Colonic mucosa (tissue), 4 donors: ENCODE results near the gene XPO6. TPM values are rescaled to one million over a fixed set of nuclear protein-coding genes. Genes with fewer than 3 reads are reported as not detected.

Experiments used
- DNase-seq: peaks from one replicate; pipeline ENCODE4 v3.0.0-alpha.2; 2020
- H3K27ac ChIP-seq: fragments of 200-600 bp; one replicate; pipeline ENCODE4 v1.8.0; 2021
- H3K27me3 ChIP-seq: fragments of 200-600 bp; one replicate; pipeline ENCODE4 v1.8.0; 2021
- H3K36me3 ChIP-seq: fragments of 200-600 bp; one replicate; pipeline ENCODE4 v1.8.0; 2021
- H3K4me1 ChIP-seq: fragments of 200-600 bp; one replicate; pipeline ENCODE4 v1.8.0; 2021; ENCODE audit warnings: mild to moderate bottlenecking
- H3K4me3 ChIP-seq: fragments of 200-600 bp; one replicate; pipeline ENCODE4 v1.8.0; 2021
- H3K9ac ChIP-seq, 2 donors: one replicate each; pipeline ENCODE4 v1.7.0; 2013; ENCODE audit warnings: control low read depth in 2 of 2, low read depth in 2 of 2, low read length in 2 of 2
- H3K9me3 ChIP-seq: fragments of 200-600 bp; one replicate; pipeline ENCODE4 v1.8.0; 2021
- CTCF ChIP-seq: fragments of 200-600 bp; IDR thresholded peaks from one replicate; pipeline ENCODE4 v1.8.0; 2022; ENCODE audit warnings: antibody characterized with exemption, mild to moderate bottlenecking
- intact Hi-C: fragments of 100-400 bp; cut with DNase I; formaldehyde crosslinking; loops from one replicate; pipeline ENCODE4 v1.14.1; 2022
- total RNA-seq, 2 donors: library from RNA; stranded (reverse); fragmentation: NEBNext Ultra II Directional in 1 of 2; extraction: Animal tissue kit (Norgen Biotek cat#: 25700) in 1 of 2; gene quantifications; one replicate each; pipeline ENCODE4 v1.2.1, GENCODE V29; 2021
- donor health status: healthy.
- donor health status: DM: no; HTN: no; CAD: no.
- donor health status: DM: no; HTN: no; CAD: no.

The XPO6 gene
- total RNA-seq, 2 donors from 2014 or later, result 77.0 to 144 TPM

GRCh38 chr16:28096983-28097899 is 114.5 kb downstream of the XPO6 start:
- no peaks in the 10 kb centered on the region for H3K4me1 ChIP-seq
- H3K36me3 ChIP-seq, result peaks cover 22% of the 10 kb centered on the region
- H3K27me3 ChIP-seq, result no peaks in the 10 kb centered on the region
- DNase-seq, result no peak
- no peak overlapping the region for H3K4me3 ChIP-seq
- intact Hi-C loops, result no loop called here
- TF ChIP-seq CTCF, result no peak
- no peak overlapping the region for H3K27ac ChIP-seq
- H3K9me3 ChIP-seq, result no peaks in the 10 kb centered on the region
- no peak overlapping the region for H3K9ac ChIP-seq

- Histone ChIP-seq H3K4me1 (no peaks in the 10 kb centered on the region), H3K9ac (no peak overlapping the region), H3K4me3 (no peak overlapping the region), H3K27me3 (no peaks in the 10 kb centered on the region), H3K9me3 (no peaks in the 10 kb centered on the region), H3K27ac (no peak overlapping the region), H3K36me3 (peaks cover 7% of the 10 kb centered on the region)
- intact Hi-C loops, result no loop called here
- TF ChIP-seq CTCF, result no peak
- no peak for DNase-seq
These were observed 118.4 kb downstream of the XPO6 start for GRCh38 chr16:28093385-28093725.

GRCh38 chr16:28092721-28093384 is 118.9 kb downstream of the XPO6 start:
- intact Hi-C loops, result no loop called here
- Histone ChIP-seq H3K4me1 (no peaks in the 10 kb centered on the region), H3K27ac (no peak overlapping the region), H3K36me3 (peaks cover 2% of the 10 kb centered on the region), H3K9me3 (no peaks in the 10 kb centered on the region), H3K9ac (no peak overlapping the region), H3K4me3 (no peak overlapping the region), H3K27me3 (no peaks in the 10 kb centered on the region)
- no peak for DNase-seq
- TF ChIP-seq CTCF, result no peak

- Histone ChIP-seq H3K27ac (no peak overlapping the region), H3K9ac (no peak overlapping the region), H3K4me1 (no peaks in the 10 kb centered on the region), H3K27me3 (no peaks in the 10 kb centered on the region), H3K9me3 (no peaks in the 10 kb centered on the region), H3K4me3 (no peak overlapping the region), H3K36me3 (no peaks in the 10 kb centered on the region)
- intact Hi-C loops, result no loop called here
- no peak for DNase-seq
- no peak for TF ChIP-seq CTCF
These were observed 120.1 kb downstream of the XPO6 start for GRCh38 chr16:28091656-28092055.

GRCh38 chr16:28090646-28091377 is 121.0 kb downstream of the XPO6 start:
- no peaks in the 10 kb centered on the region for H3K36me3 ChIP-seq
- no peak overlapping the region for H3K9ac ChIP-seq
- H3K27me3 ChIP-seq, result no peaks in the 10 kb centered on the region
- intact Hi-C loops, result no loop called here
- H3K4me3 ChIP-seq, result no peak overlapping the region
- no peak for DNase-seq
- no peak for TF ChIP-seq CTCF
- no peaks in the 10 kb centered on the region for H3K9me3 ChIP-seq
- H3K4me1 ChIP-seq, result no peaks in the 10 kb centered on the region
- H3K27ac ChIP-seq, result no peak overlapping the region
